GM23248 (cell line): Measurements from ENCODE around the gene ABCB1. TPM values are rescaled to one million over a fixed set of nuclear protein-coding genes. Genes with fewer than 3 reads are reported as not detected.

Experiments
- DNase-seq: peaks from one replicate; pipeline ENCODE4 v3.0.0-alpha.2; 2015
- H2AFZ ChIP-seq: fragments of 200-600 bp; sonication (generic); 2 replicates; pipeline ENCODE4 v1.6.1; 2016; ENCODE audit warnings: antibody characterized with exemption
- H3F3A ChIP-seq: fragments of 200-600 bp; sonication (generic); 2 replicates; pipeline ENCODE4 v1.6.1; 2016; ENCODE audit warnings: mild to moderate bottlenecking, antibody characterized with exemption, mixed run types; ENCODE audit not compliant: insufficient read depth
- H3K27ac ChIP-seq: fragments of 200-600 bp; sonication (generic); 2 replicates; pipeline ENCODE4 v1.5.1; 2016; ENCODE audit warnings: mild to moderate bottlenecking
- H3K27me3 ChIP-seq: fragments of 200-600 bp; sonication (generic); replicated peaks from 2 replicates; pipeline ENCODE4 v1.6.1; 2016; ENCODE audit warnings: mild to moderate bottlenecking; ENCODE audit not compliant: insufficient read depth
- H3K36me3 ChIP-seq: fragments of 200-600 bp; sonication (generic); 2 replicates; pipeline ENCODE4 v1.6.1; 2016; ENCODE audit warnings: low read depth, mild to moderate bottlenecking
- H3K4me1 ChIP-seq: fragments of 200-600 bp; sonication (generic); 2 replicates; pipeline ENCODE4 v1.6.1; 2016; ENCODE audit warnings: mild to moderate bottlenecking; ENCODE audit not compliant: insufficient read depth
- H3K4me2 ChIP-seq: fragments of 200-600 bp; sonication (generic); one replicate; pipeline ENCODE4 v1.6.1; 2016; ENCODE audit warnings: mild to moderate bottlenecking; ENCODE audit not compliant: unreplicated experiment
- H3K4me3 ChIP-seq: fragments of 200-600 bp; sonication (generic); 2 replicates; pipeline ENCODE4 v1.5.1; 2016; ENCODE audit warnings: mild to moderate bottlenecking
- H3K79me2 ChIP-seq: fragments of 200-600 bp; sonication (generic); 2 replicates; pipeline ENCODE4 v1.6.1; 2016; ENCODE audit warnings: mild to moderate bottlenecking; ENCODE audit not compliant: insufficient read depth
- H3K9ac ChIP-seq: fragments of 200-600 bp; sonication (generic); 2 replicates; pipeline ENCODE4 v1.6.1; 2016; ENCODE audit warnings: mild to moderate bottlenecking
- H3K9me2 ChIP-seq: fragments of 200-600 bp; sonication (generic); 2 replicates; pipeline ENCODE4 v1.6.1; 2016; ENCODE audit warnings: mixed run types, mild to moderate bottlenecking, moderate library complexity; ENCODE audit not compliant: insufficient read depth
- H3K9me3 ChIP-seq: fragments of 200-600 bp; sonication (generic); one replicate; pipeline ENCODE4 v1.6.1; 2017; ENCODE audit warnings: low read depth
- H4K20me1 ChIP-seq: fragments of 200-600 bp; sonication (generic); 2 replicates; pipeline ENCODE4 v1.6.0; 2016; ENCODE audit not compliant: insufficient read depth
- EZH2 ChIP-seq: fragments of 200-600 bp; sonication (generic); IDR thresholded peaks from 2 replicates; pipeline ENCODE4 v1.6.1; 2018; ENCODE audit warnings: antibody characterized with exemption, mild to moderate bottlenecking; ENCODE audit not compliant: insufficient read depth, poor library complexity, severe bottlenecking
- EZH2phosphoT487 ChIP-seq: fragments of 200-600 bp; sonication (generic); IDR thresholded peaks from 2 replicates; pipeline ENCODE4 v1.6.1; 2018; ENCODE audit warnings: antibody characterized with exemption, moderate library complexity, mild to moderate bottlenecking, low read depth; ENCODE audit not compliant: insufficient read depth
- WGBS, 2 experiments: methylation state at CpG; one replicate each; pipeline ENCODE4 v1.1.6; 2015 to 2017; ENCODE audit warnings: low lambda C conversion rate in 2 of 2, low coverage in 1 of 2; ENCODE audit errors: missing lambda C conversion rate in 2 of 2; 5-methylcytosine and 5-hydroxymethylcytosine counted together
- in situ Hi-C: fragments of 300-500 bp; cut with MboI; formaldehyde crosslinking; loops from 2 replicates; pipeline ENCODE4 v1.15.0; 2020
- polyA plus RNA-seq: library from polyadenylated mRNA; unstranded; fragments of >200 nt; fragmentation: Nextera tagmentation; extraction: Ambion mirVana; gene quantifications from 2 replicates; pipeline ENCODE4 v1.2.1, GENCODE V29; 2016
- total RNA-seq: library from RNA; depleted of rRNA; stranded (reverse); fragments of >200 nt; shearing (Covaris generic); gene quantifications from 2 replicates; pipeline ENCODE4 v1.2.3, GENCODE V29; 2014; rRNA removed

ABCB1 gene
- total and polyA plus RNA-seq, 2 experiments from 2014 or later, result 0.11 to 0.33 TPM

GRCh38 chr7:87459941-87460340 is 140.7 kb downstream of the ABCB1 start:
- in situ Hi-C loops, result no loop called here
- 83 to 85% methylated on average over 2 of the region's 2 CpGs for WGBS, 2 experiments
- TF ChIP-seq EZH2 (no peak), EZH2phosphoT487 (no peak)

GRCh38 chr7:87458148-87458547 is 142.5 kb downstream of the ABCB1 start:
- Histone ChIP-seq H2AFZ (no peak overlapping the region), H3K27me3 (no peaks in the 10 kb centered on the region), H3K9ac (no peak overlapping the region), H3K36me3 (no peaks in the 10 kb centered on the region), H3K4me3 (no peak overlapping the region), H3K27ac (no peak overlapping the region), H3K9me3 (no peaks in the 10 kb centered on the region), H3K4me1 (no peaks in the 10 kb centered on the region), H3K4me2 (no peak overlapping the region), H3F3A (no peaks in the 10 kb centered on the region), H3K9me2 (no peaks in the 10 kb centered on the region), H4K20me1 (no peaks in the 10 kb centered on the region), H3K79me2 (no peaks in the 10 kb centered on the region)
- WGBS, 2 experiments, result 67 to 68% methylated on average over 3 of the region's 3 CpGs
- DNase-seq, result no peak
- no peak for TF ChIP-seq EZH2phosphoT487
- no peak for TF ChIP-seq EZH2
- in situ Hi-C loops, result no loop called here

More at GRCh38 chr7:87459941-87460340, 140.7 kb downstream of the ABCB1 start:
- no peaks in the 10 kb centered on the region for H3K9me3 ChIP-seq
- H3K27me3 ChIP-seq, result no peaks in the 10 kb centered on the region
- H3K9ac ChIP-seq, result no peak overlapping the region
- no peak overlapping the region for H2AFZ ChIP-seq
- H3K4me3 ChIP-seq, result no peak overlapping the region
- H3K27ac ChIP-seq, result no peak overlapping the region
- H3K36me3 ChIP-seq, result no peaks in the 10 kb centered on the region
- no peaks in the 10 kb centered on the region for H4K20me1 ChIP-seq
- H3K9me2 ChIP-seq, result no peaks in the 10 kb centered on the region
- no peak for DNase-seq
- H3K4me2 ChIP-seq, result no peak overlapping the region
- no peaks in the 10 kb centered on the region for H3F3A ChIP-seq
- no peaks in the 10 kb centered on the region for H3K4me1 ChIP-seq
- no peaks in the 10 kb centered on the region for H3K79me2 ChIP-seq

GRCh38 chr7:87456247-87456646 is 144.4 kb downstream of the ABCB1 start:
- Histone ChIP-seq H3K4me1 (no peaks in the 10 kb centered on the region), H3K36me3 (no peaks in the 10 kb centered on the region), H3K79me2 (no peaks in the 10 kb centered on the region), H4K20me1 (no peaks in the 10 kb centered on the region), H2AFZ (no peak overlapping the region), H3K9me2 (no peaks in the 10 kb centered on the region), H3K27ac (no peak overlapping the region), H3F3A (no peaks in the 10 kb centered on the region), H3K9me3 (no peaks in the 10 kb centered on the region), H3K27me3 (no peaks in the 10 kb centered on the region), H3K4me2 (no peak overlapping the region), H3K9ac (no peak overlapping the region), H3K4me3 (no peak overlapping the region)
- in situ Hi-C loops, result no loop called here
- 32 to 40% methylated on average over 2 of the region's 2 CpGs for WGBS, 2 experiments
- no peak for DNase-seq
- TF ChIP-seq EZH2, result no peak

Other genes with a start within 250 kb of the ABCB1 start
- gene ABCB4, start 125.2 kb downstream of the ABCB1 start, total RNA-seq, result 0.43 and 0.51 TPM in 2 replicates
- 0.73 and 0.77 TPM in 2 replicates for gene ABCB4, start 125.2 kb downstream of the ABCB1 start, polyA plus RNA-seq
- 1.9 and 3.7 TPM in 2 replicates for gene RUNDC3B, start 27.5 kb upstream of the ABCB1 start, total RNA-seq
- gene RUNDC3B, start 27.5 kb upstream of the ABCB1 start, polyA plus RNA-seq, result 1.6 and 1.9 TPM in 2 replicates